WTC11 (cell line): Measurements from ENCODE around the gene ACER1. TPM values are rescaled to one million over a fixed set of nuclear protein-coding genes. Genes with fewer than 3 reads are reported as not detected.

Source experiments
- AFF4 ChIP-seq: sonication (generic); formaldehyde crosslinking; IDR thresholded peaks from 2 replicates; pipeline ENCODE4 v1.8.1; 2023; ENCODE audit warnings: mild to moderate bottlenecking, missing genetic modification reagents, borderline replicate concordance
- AR ChIP-seq: fragments of 250-450 bp; sonication (Bioruptor Pico); IDR thresholded peaks from 2 replicates; pipeline ENCODE4 v1.9.0; 2021; ENCODE audit warnings: mild to moderate bottlenecking
- ATF2 ChIP-seq: sonication (generic); formaldehyde crosslinking; IDR thresholded peaks from 2 replicates; pipeline ENCODE4 v1.8.1; 2022; ENCODE audit warnings: low read depth, missing genetic modification reagents, borderline replicate concordance
- ATF6 ChIP-seq: sonication (generic); formaldehyde crosslinking; IDR thresholded peaks from 2 replicates; pipeline ENCODE4 v1.8.1; 2023; ENCODE audit warnings: mild to moderate bottlenecking, missing genetic modification reagents
- CBFB ChIP-seq: sonication (generic); formaldehyde crosslinking; IDR thresholded peaks from 2 replicates; pipeline ENCODE4 v1.8.1; 2022; ENCODE audit warnings: mild to moderate bottlenecking, low read depth, missing genetic modification reagents
- E2F1 ChIP-seq: sonication (generic); formaldehyde crosslinking; IDR thresholded peaks from 2 replicates; pipeline ENCODE4 v1.8.0; 2022; ENCODE audit warnings: mild to moderate bottlenecking, missing genetic modification reagents
- E2F4 ChIP-seq: sonication (generic); formaldehyde crosslinking; IDR thresholded peaks from 2 replicates; pipeline ENCODE4 v1.8.1; 2022; ENCODE audit warnings: low read depth, mild to moderate bottlenecking, moderate library complexity, missing genetic modification reagents, borderline replicate concordance
- EMX1 ChIP-seq: fragments of 250-450 bp; sonication (Bioruptor Pico); IDR thresholded peaks from 2 replicates; pipeline ENCODE4 v1.8.0; 2021; ENCODE audit warnings: mild to moderate bottlenecking
- ETV6 ChIP-seq: sonication (generic); formaldehyde crosslinking; IDR thresholded peaks from 2 replicates; pipeline ENCODE4 v1.8.1; 2022; ENCODE audit warnings: mild to moderate bottlenecking, missing genetic modification reagents
- GABPB1 ChIP-seq: sonication (generic); formaldehyde crosslinking; IDR thresholded peaks from 2 replicates; pipeline ENCODE4 v1.8.1; 2023; ENCODE audit warnings: mild to moderate bottlenecking, missing genetic modification reagents
- MXD4 ChIP-seq: fragments of 250-450 bp; sonication (Bioruptor Pico); IDR thresholded peaks from 2 replicates; pipeline ENCODE4 v1.8.0; 2021; ENCODE audit warnings: mild to moderate bottlenecking, moderate library complexity, borderline replicate concordance
- NFATC4 ChIP-seq: fragments of 250-450 bp; sonication (Bioruptor Pico); IDR thresholded peaks from 2 replicates; pipeline ENCODE4 v1.9.0; 2021; ENCODE audit warnings: mild to moderate bottlenecking
- NR1H2 ChIP-seq: sonication (generic); formaldehyde crosslinking; IDR thresholded peaks from 2 replicates; pipeline ENCODE4 v1.9.0; 2021; ENCODE audit warnings: mild to moderate bottlenecking, moderate library complexity, missing genetic modification reagents
- NR2C2 ChIP-seq: sonication (generic); formaldehyde crosslinking; IDR thresholded peaks from 2 replicates; pipeline ENCODE4 v1.8.0; 2022; ENCODE audit warnings: mild to moderate bottlenecking, missing genetic modification reagents
- PREB ChIP-seq: sonication (generic); formaldehyde crosslinking; IDR thresholded peaks from 2 replicates; pipeline ENCODE4 v1.8.1; 2022; ENCODE audit warnings: mild to moderate bottlenecking, missing genetic modification reagents, moderate library complexity, borderline replicate concordance
- PRRX2 ChIP-seq: fragments of 250-450 bp; sonication (Bioruptor Pico); IDR thresholded peaks from 2 replicates; pipeline ENCODE4 v1.8.0; 2021; ENCODE audit warnings: mild to moderate bottlenecking
- SMAD3 ChIP-seq: sonication (generic); formaldehyde crosslinking; IDR thresholded peaks from 2 replicates; pipeline ENCODE4 v1.8.0; 2022; ENCODE audit warnings: missing genetic modification reagents, mild to moderate bottlenecking, borderline replicate concordance
- USF1 ChIP-seq: sonication (generic); formaldehyde crosslinking; IDR thresholded peaks from 2 replicates; pipeline ENCODE4 v1.8.0; 2022; ENCODE audit warnings: mild to moderate bottlenecking, missing genetic modification reagents
- ZNF219 ChIP-seq: sonication (generic); formaldehyde crosslinking; IDR thresholded peaks from 2 replicates; pipeline ENCODE4 v1.8.0; 2023; ENCODE audit warnings: missing genetic modification reagents, mild to moderate bottlenecking, borderline replicate concordance
- ZNF281 ChIP-seq: sonication (generic); formaldehyde crosslinking; IDR thresholded peaks from 2 replicates; pipeline ENCODE4 v1.8.0; 2023; ENCODE audit warnings: mild to moderate bottlenecking, missing genetic modification reagents
- total RNA-seq: library from RNA; stranded (reverse); gene quantifications from 3 replicates; pipeline ENCODE4 v1.2.3, GENCODE V29; 2021

ACER1 gene
- total RNA-seq, 1 experiment from 2014 or later = not detected

- TF ChIP-seq ATF2 (CRISPR knock-in tag) = no peak
- TF ChIP-seq CBFB (CRISPR knock-in tag) = no peak
- TF ChIP-seq USF1 (CRISPR knock-in tag) = peak; percentile 58
- TF ChIP-seq NR2C2 (CRISPR knock-in tag) = no peak
- 0 out of 2 replicates have a peak, but pooled peaks have one; percentile 17 for TF ChIP-seq E2F4 (CRISPR knock-in tag)
- TF ChIP-seq SMAD3 (CRISPR knock-in tag) = no peak
- TF ChIP-seq PRRX2 (CRISPR knock-in tag) = no peak
- TF ChIP-seq E2F1 (CRISPR knock-in tag) = peak; percentile 60; the same call in 1 of the 2 replicates
- TF ChIP-seq ATF6 (CRISPR knock-in tag) = no peak
- TF ChIP-seq ZNF219 (CRISPR knock-in tag) = no peak
- no peak for TF ChIP-seq MXD4 (CRISPR knock-in tag)
- no peak for TF ChIP-seq ZNF281 (CRISPR knock-in tag)
- TF ChIP-seq AR (CRISPR knock-in tag) = no peak
- 0 out of 2 replicates have a peak, but pooled peaks have one; percentile 18 for TF ChIP-seq GABPB1 (CRISPR knock-in tag)
- TF ChIP-seq EMX1 (CRISPR knock-in tag) = no peak
- TF ChIP-seq ETV6 (CRISPR knock-in tag) = 0 out of 2 replicates have a peak, but pooled peaks have one; percentile 17
- 0 out of 2 replicates have a peak, but pooled peaks have one; percentile 35 for TF ChIP-seq PREB
- TF ChIP-seq NFATC4 = no peak
- TF ChIP-seq AFF4 (CRISPR knock-in tag) = no peak
- no peak for TF ChIP-seq NR1H2 (CRISPR knock-in tag)
Observed at GRCh38 chr19:6372594-6373095, 39.2 kb upstream of the ACER1 start, which contains the start of gene ALKBH7 (continued).
